HepG2 (cell line): ENCODE results near the gene KAZN.

Experiments
- CTCF ChIP-seq: sonication (generic); formaldehyde crosslinking; IDR thresholded peaks from 2 replicates; pipeline ENCODE4 v1.5.0; 2020; ENCODE audit warnings: mild to moderate bottlenecking, missing genetic modification reagents, moderate library complexity
- IKZF4 ChIP-seq: sonication (generic); formaldehyde crosslinking; IDR thresholded peaks from 2 replicates; pipeline ENCODE4 v1.5.1; 2020; ENCODE audit warnings: borderline replicate concordance, mild to moderate bottlenecking, low read depth, missing genetic modification reagents; ENCODE audit errors: not compliant biosample characterization
- MED13 ChIP-seq: sonication (generic); formaldehyde crosslinking; IDR thresholded peaks from 2 replicates; pipeline ENCODE4 v1.5.0; 2020; ENCODE audit warnings: missing genetic modification reagents
- ZNF12 ChIP-seq: sonication (generic); formaldehyde crosslinking; IDR thresholded peaks from 2 replicates; pipeline ENCODE4 v1.5.0; 2020; ENCODE audit warnings: missing genetic modification reagents
- ZNF160 ChIP-seq: sonication (generic); formaldehyde crosslinking; IDR thresholded peaks from 2 replicates; pipeline ENCODE4 v1.8.0; 2022; ENCODE audit warnings: mild to moderate bottlenecking, inconsistent platforms, missing genetic modification reagents
- TF ChIP-seq, protein P1 (sequence below): sonication (generic); formaldehyde crosslinking; IDR thresholded peaks from 2 replicates; pipeline ENCODE4 v1.5.1; 2020; ENCODE audit warnings: mild to moderate bottlenecking, missing genetic modification reagents, moderate library complexity

GRCh38 chr1:15159166-15159555 lies 560.7 kb downstream of the KAZN start:
- TF ChIP-seq CTCF (CRISPR knock-in tag) (no peak), ZNF160 (no peak), IKZF4 (no peak), ZNF12 (no peak), MED13 (CRISPR knock-in tag) (no peak)
- TF ChIP-seq, protein P1, sequence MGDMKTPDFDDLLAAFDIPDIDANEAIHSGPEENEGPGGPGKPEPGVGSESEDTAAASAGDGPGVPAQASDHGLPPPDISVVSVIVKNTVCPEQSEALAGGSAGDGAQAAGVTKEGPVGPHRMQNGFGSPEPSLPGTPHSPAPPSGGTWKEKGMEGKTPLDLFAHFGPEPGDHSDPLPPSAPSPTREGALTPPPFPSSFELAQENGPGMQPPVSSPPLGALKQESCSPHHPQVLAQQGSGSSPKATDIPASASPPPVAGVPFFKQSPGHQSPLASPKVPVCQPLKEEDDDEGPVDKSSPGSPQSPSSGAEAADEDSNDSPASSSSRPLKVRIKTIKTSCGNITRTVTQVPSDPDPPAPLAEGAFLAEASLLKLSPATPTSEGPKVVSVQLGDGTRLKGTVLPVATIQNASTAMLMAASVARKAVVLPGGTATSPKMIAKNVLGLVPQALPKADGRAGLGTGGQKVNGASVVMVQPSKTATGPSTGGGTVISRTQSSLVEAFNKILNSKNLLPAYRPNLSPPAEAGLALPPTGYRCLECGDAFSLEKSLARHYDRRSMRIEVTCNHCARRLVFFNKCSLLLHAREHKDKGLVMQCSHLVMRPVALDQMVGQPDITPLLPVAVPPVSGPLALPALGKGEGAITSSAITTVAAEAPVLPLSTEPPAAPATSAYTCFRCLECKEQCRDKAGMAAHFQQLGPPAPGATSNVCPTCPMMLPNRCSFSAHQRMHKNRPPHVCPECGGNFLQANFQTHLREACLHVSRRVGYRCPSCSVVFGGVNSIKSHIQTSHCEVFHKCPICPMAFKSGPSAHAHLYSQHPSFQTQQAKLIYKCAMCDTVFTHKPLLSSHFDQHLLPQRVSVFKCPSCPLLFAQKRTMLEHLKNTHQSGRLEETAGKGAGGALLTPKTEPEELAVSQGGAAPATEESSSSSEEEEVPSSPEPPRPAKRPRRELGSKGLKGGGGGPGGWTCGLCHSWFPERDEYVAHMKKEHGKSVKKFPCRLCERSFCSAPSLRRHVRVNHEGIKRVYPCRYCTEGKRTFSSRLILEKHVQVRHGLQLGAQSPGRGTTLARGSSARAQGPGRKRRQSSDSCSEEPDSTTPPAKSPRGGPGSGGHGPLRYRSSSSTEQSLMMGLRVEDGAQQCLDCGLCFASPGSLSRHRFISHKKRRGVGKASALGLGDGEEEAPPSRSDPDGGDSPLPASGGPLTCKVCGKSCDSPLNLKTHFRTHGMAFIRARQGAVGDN, result no peak
